Stimulated activated CD4-positive, alpha-beta T cell treated with anti-CD3 and anti-CD28 coated beads, Interleukin-1b, Interleukin-23, amount 100 ng/mL, for 24 hours (primary cell): ENCODE results near the gene DGAT2.
A peak's percentile ranks its signal among the peaks of the same experiment; 100 is the strongest.
"Not testable (repeated sequence)": the region's sequence is repeated elsewhere in the genome, so short reads cannot be mapped to it uniquely, and the experiment has no call there.

Source experiments
- DNase-seq, 4 experiments: peaks; one replicate each; pipeline ENCODE4 v3.0.0-alpha.2; 2020; ENCODE audit warnings: low read depth in 4 of 4, low spot score in 1 of 4

DGAT2 gene

GRCh38 chr11:75754933-75755332 lies 13.6 kb upstream of the DGAT2 start:
- DNase-seq, result not testable (repeated sequence)

- no peak for DNase-seq
These were observed 10.9 kb upstream of the DGAT2 start for GRCh38 chr11:75757651-75758050.

- DNase-seq, result no peak
These were observed 8.7 kb upstream of the DGAT2 start for GRCh38 chr11:75759832-75760231.

- no peak for DNase-seq
These were observed 8.3 kb upstream of the DGAT2 start for GRCh38 chr11:75760243-75760642.

GRCh38 chr11:75760710-75761493 lies 7.7 kb upstream of the DGAT2 start:
- DNase-seq, result no peak

GRCh38 chr11:75762158-75762557 lies 6.4 kb upstream of the DGAT2 start:
- DNase-seq, result no peak

GRCh38 chr11:75762885-75763284 lies 5.7 kb upstream of the DGAT2 start:
- no peak for DNase-seq

GRCh38 chr11:75763846-75764245 lies 4.7 kb upstream of the DGAT2 start:
- DNase-seq, result no peak

- no peak for DNase-seq
These were observed 3.5 kb upstream of the DGAT2 start for GRCh38 chr11:75765116-75765515.

GRCh38 chr11:75766443-75767227 lies 1.9 kb upstream of the DGAT2 start:
- no peak for DNase-seq

- no peak for DNase-seq
These were observed 1.4 kb upstream of the DGAT2 start for GRCh38 chr11:75767228-75767572.

- DNase-seq, result no peak
These were observed 826 bp upstream of the DGAT2 start for GRCh38 chr11:75767793-75768111.

- DNase-seq, result no peak
These were observed 562 bp downstream of the DGAT2 start for GRCh38 chr11:75768909-75769771.

- DNase-seq, result no peak
These were observed 1.5 kb downstream of the DGAT2 start for GRCh38 chr11:75770102-75770501.

GRCh38 chr11:75771646-75772410 lies 3.2 kb downstream of the DGAT2 start:
- no peak for DNase-seq

GRCh38 chr11:75773595-75774353 lies 5.2 kb downstream of the DGAT2 start:
- DNase-seq, result peak in 1 of 4 experiments; percentile 6

GRCh38 chr11:75775056-75775455 lies 6.5 kb downstream of the DGAT2 start:
- no peak for DNase-seq

- no peak for DNase-seq
These were observed 8.0 kb downstream of the DGAT2 start for GRCh38 chr11:75776546-75776945.

GRCh38 chr11:75777461-75778110 lies 9.0 kb downstream of the DGAT2 start:
- no peak for DNase-seq

- DNase-seq, result no peak
These were observed 10.4 kb downstream of the DGAT2 start for GRCh38 chr11:75778962-75779361.
